Measurements from ENCODE around the gene MYBPC1.

GRCh38 chr12:101694986-101695385, 100.2 kb downstream of the MYBPC1 start:
- TF ChIP-seq CTCF (IDR thresholded peaks at IDR 0.05) (no peak), POLR2AphosphoS5 (IDR thresholded peaks at IDR 0.05) (no peak)

Measured in prostate gland (tissue), 2 donors.